ENCODE measurements around the gene TMEM86A.

Gene TMEM86A

DNA sequence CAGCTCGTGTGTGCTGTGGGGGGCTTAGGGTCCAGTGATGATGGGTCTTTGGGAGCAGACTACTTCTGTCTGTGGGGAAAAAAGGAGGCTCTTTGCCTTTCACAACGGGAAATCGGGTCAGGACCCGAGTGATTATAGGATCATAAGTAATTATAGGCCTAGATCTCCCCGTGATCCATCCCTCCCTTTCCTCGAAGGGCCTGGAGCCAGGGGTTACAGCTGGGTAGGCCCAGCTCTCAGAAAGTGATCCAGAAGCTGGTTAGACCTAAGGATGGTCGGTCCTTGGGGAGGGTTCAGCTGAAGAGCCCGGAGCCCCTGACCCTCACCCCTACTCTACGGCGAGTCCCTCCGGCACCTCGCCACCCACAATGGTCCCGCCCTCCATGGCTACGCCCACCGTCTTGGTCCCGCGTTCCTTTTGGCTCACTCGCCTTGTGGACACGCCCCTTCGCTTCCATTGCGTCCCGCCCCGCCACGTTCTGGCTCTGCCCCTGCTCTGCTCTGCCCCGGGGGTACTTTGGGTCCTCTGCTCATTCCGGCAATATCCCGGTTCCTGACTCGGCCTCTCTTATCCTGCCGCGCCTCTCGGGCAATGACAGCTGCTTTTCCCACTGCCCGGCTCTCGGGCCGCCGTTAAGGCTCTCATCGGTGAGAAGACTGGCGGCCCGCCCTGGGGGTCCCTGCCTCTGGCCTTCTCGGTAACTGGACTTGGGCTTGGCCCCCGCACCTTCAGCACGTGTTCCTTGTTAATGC is 22.4 kb downstream of the TMEM86A start:
- no peak for DNase-seq (ENCODE audit: extremely low read depth, low read depth)
- TF ChIP-seq, protein P1, sequence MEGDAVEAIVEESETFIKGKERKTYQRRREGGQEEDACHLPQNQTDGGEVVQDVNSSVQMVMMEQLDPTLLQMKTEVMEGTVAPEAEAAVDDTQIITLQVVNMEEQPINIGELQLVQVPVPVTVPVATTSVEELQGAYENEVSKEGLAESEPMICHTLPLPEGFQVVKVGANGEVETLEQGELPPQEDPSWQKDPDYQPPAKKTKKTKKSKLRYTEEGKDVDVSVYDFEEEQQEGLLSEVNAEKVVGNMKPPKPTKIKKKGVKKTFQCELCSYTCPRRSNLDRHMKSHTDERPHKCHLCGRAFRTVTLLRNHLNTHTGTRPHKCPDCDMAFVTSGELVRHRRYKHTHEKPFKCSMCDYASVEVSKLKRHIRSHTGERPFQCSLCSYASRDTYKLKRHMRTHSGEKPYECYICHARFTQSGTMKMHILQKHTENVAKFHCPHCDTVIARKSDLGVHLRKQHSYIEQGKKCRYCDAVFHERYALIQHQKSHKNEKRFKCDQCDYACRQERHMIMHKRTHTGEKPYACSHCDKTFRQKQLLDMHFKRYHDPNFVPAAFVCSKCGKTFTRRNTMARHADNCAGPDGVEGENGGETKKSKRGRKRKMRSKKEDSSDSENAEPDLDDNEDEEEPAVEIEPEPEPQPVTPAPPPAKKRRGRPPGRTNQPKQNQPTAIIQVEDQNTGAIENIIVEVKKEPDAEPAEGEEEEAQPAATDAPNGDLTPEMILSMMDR (IDR thresholded peaks at IDR 0.05; ENCODE audit: low read depth, low read length), result no peak

DNA sequence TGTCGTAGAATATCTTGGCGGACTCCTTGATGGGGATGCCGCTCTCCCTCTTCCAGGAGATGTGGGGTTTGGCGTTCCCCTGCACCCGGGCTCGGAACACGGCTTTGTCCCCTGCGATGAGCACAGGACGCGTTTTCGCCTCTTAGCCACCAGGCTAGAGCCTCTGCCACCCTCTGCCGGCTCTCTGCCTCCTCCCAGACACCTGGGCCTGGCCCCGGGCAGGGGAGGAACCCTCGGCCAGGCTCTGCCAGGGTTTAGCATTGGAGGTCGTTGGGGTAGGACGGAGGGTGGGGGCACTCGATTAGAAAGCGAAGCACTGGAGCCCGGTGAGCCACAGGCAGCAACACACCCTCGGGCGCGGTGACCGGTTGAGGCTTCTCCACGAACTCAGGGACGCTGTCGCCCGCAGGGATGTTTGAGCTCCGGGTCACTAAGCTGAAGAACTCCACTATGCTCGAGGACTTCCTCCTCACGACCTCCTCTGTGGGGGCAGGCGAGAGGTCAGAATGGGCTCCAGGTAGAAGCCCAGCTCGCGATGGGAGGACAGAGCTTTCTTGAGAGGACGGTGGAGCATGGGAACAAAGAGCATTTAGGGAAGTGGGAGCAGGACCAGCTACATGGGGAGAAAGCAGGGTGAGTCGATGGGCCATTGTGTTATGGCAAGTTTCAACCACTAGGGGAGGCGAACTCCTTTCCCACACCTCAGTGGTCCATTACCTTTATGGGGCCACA is 23.1 kb downstream of the TMEM86A start:
- TF ChIP-seq, protein P1 (IDR thresholded peaks at IDR 0.05; ENCODE audit: low read depth, low read length), result peak; percentile 71
- DNase-seq (ENCODE audit: extremely low read depth, low read depth), result no peak

DNA sequence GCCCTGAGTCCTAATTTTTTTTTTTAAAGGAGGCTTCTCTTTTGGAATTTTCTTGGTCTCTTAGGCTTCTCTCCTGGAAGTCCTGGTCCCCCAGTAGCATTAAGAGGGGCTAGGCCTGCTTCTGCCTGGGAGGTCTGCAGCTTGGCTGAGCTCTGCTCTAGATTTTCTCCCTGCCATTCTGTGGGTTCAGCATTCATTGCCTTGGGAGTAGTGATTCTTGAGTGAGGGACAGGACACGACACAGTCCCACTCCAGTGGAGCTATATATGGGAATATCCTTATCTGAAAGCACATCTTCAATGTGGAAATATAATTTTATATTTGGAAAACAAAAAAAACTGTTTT is 23.7 kb downstream of the TMEM86A start:
- TF ChIP-seq, protein P1 (IDR thresholded peaks at IDR 0.05; ENCODE audit: low read depth, low read length), result no peak
- no peak for DNase-seq (ENCODE audit: extremely low read depth, low read depth)

DNA sequence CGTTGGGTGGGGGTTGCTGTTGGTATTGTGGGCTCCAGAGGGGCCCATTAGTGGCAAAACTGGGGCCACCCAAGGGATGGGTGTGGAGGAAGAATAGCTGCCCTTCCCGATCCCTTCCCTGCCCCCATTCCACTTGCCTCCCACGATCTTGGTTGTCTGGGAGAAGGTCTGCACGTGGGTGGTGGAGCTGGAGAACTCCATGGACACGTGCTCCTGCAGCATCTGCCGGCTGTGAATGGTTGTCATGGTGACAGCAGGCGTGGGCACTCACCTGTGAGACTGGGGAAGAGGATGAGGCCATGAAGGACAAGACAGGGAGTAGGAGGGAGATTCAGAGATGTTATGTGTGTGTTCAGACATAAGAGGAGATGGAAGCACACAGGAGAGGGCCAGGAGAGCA is 25.4 kb downstream of the TMEM86A start:
- no peak for DNase-seq (ENCODE audit: extremely low read depth, low read depth)
- TF ChIP-seq, protein P1 (IDR thresholded peaks at IDR 0.05; ENCODE audit: low read depth, low read length), result no peak

DNA sequence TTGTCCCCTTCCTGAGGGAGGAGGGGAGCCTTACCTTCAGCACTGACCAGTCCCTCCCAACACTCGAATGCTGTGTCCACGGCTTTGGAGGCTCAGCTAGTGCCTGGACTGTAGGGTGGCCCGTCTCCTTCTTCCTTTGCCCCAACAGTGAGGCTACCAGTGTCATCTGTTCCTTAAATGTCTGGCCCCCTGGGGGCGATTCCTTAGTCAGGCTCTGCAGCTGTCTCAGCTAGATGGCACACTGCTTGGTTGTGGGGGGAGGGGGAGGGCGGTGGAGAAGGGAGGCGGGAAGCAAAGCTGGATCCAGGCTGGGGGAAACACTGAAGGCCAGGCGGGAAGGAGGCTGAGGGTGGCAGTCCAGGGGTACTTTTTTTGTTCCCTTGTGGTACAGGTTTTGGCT is 27.5 kb downstream of the TMEM86A start, which contains the start of gene IGSF22:
Gene IGSF22 (minus strand): TSS at position 149 of the 400 bp plus-strand sequence. CDS start 1,952 bp downstream, outside the sequence.
- TF ChIP-seq, protein P1 (IDR thresholded peaks at IDR 0.05; ENCODE audit: low read depth, low read length), result no peak
- DNase-seq (ENCODE audit: extremely low read depth, low read depth), result no peak

DNA sequence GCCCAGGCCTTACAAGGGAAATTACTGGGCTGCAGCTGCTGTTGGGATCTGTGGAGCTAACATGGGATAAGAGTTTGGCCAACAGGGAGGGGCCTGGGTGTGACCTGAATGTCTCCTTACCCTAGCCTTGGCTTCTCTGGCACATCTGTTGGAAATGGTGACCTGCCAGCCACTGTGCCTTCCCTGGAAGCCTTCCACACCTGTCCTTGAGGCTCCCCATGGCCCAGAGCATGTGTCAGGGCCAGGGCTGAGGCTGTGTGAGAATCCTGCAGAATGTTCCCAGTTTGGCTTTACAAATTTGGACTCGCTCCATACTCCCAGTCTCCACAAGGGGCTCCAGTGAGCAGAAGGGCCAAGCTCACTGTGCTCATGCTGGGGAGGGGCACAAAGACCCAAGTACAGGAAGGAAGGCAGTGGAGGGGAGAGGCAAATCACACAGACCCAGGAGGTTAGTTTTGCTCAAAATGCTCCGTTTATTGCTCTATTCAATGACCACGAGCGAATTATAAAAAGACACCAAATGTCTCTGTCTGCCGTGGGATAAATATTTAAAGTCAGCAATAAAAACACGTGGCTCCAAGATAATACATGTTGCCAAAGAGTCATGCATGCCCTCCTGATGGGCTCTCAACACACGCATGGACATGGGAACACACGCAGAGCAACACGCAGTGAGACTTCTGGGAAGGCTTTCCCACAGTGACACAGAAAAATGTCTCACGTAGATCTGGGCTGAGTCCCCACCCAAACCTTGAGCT is 29.1 kb downstream of the TMEM86A start:
- DNase-seq (ENCODE audit: extremely low read depth, low read depth), result no peak
- TF ChIP-seq, protein P1 (IDR thresholded peaks at IDR 0.05; ENCODE audit: low read depth, low read length), result peak; percentile 84
